ENCODE measurements around the gene PIEZO1.
A peak's percentile ranks its signal among the peaks of the same experiment; 100 is the strongest.

The PIEZO1 gene

GRCh38 chr16:88817785-88818574 is 33.0 kb upstream of the PIEZO1 start:
- no peak for DNase-seq (ENCODE audit: low read depth)

- no peak for DNase-seq (ENCODE audit: low read depth)
Measured at GRCh38 chr16:88816736-88817535, 31.9 kb upstream of the PIEZO1 start.

GRCh38 chr16:88815901-88816589 is 31.0 kb upstream of the PIEZO1 start:
- no peak for DNase-seq (ENCODE audit: low read depth)

GRCh38 chr16:88815227-88815626 is 30.2 kb upstream of the PIEZO1 start:
- no peak for DNase-seq (ENCODE audit: low read depth)

- no peak for DNase-seq (ENCODE audit: low read depth)
Measured at GRCh38 chr16:88814144-88814502, 29.1 kb upstream of the PIEZO1 start.

GRCh38 chr16:88813269-88814143 is 28.5 kb upstream of the PIEZO1 start:
- DNase-seq (ENCODE audit: low read depth) = no peak

- no peak for DNase-seq (ENCODE audit: low read depth)
Measured at GRCh38 chr16:88812513-88813268, 27.7 kb upstream of the PIEZO1 start.

GRCh38 chr16:88811769-88812512 is 26.9 kb upstream of the PIEZO1 start, which contains the start of gene APRT:
Gene APRT (minus strand): TSS chr16:88811928. CDS start chr16:88811899, 29 bp downstream.
- DNase-seq (ENCODE audit: low read depth) = peak; percentile 73

- DNase-seq (ENCODE audit: low read depth) = no peak
Measured at GRCh38 chr16:88810912-88811768, 26.1 kb upstream of the PIEZO1 start.

GRCh38 chr16:88810166-88810911 is 25.3 kb upstream of the PIEZO1 start:
- no peak for DNase-seq (ENCODE audit: low read depth)

- DNase-seq (ENCODE audit: low read depth) = no peak
Measured at GRCh38 chr16:88809676-88810165, 24.7 kb upstream of the PIEZO1 start.

GRCh38 chr16:88809068-88809675 is 24.2 kb upstream of the PIEZO1 start:
- DNase-seq (ENCODE audit: low read depth) = no peak

- DNase-seq (ENCODE audit: low read depth) = no peak
Measured at GRCh38 chr16:88807626-88808453, 22.8 kb upstream of the PIEZO1 start.

- no peak for DNase-seq (ENCODE audit: low read depth)
Measured at GRCh38 chr16:88807142-88807625, 22.2 kb upstream of the PIEZO1 start.

- DNase-seq (ENCODE audit: low read depth) = no peak
Measured at GRCh38 chr16:88806491-88807111, 21.6 kb upstream of the PIEZO1 start.

GRCh38 chr16:88805887-88806393 is 20.9 kb upstream of the PIEZO1 start:
- no peak for DNase-seq (ENCODE audit: low read depth)

Data from GM04503 (cell line).